Measurements from ENCODE around the gene GDPD3. TPM values are rescaled to one million over a fixed set of nuclear protein-coding genes. Genes with fewer than 3 reads are reported as not detected.

The GDPD3 gene
- total and polyA plus RNA-seq, 10 of the 15 experiments (the other 5 are each of a cell fraction or from before 2014, with no cell fraction given): 0.29 to 3.3 (median 0.97) TPM

GRCh38 chr16:30075503-30076275 lies 37.6 kb downstream of the GDPD3 start, which contains the start of gene PPP4C (continued):
- TF ChIP-seq ZNF687 (IDR thresholded peaks at IDR 0.05): peak; percentile 45; the same call in 1 of the 2 replicates
- peak; percentile 59 for TF ChIP-seq RUNX3 (IDR thresholded peaks at IDR 0.05; ENCODE audit: low read length)
- peak; percentile 75 for TF ChIP-seq ATF7 (IDR thresholded peaks at IDR 0.05; ENCODE audit: low read depth)
- TF ChIP-seq MYC (IDR thresholded peaks at IDR 0.05; ENCODE audit: insufficient read depth, insufficient read length, insufficient replicate concordance, low read length, severe bottlenecking): no peak
- TF ChIP-seq RELB (IDR thresholded peaks at IDR 0.05; ENCODE audit: low read depth): peak; percentile 84
- TF ChIP-seq CBX3 (IDR thresholded peaks at IDR 0.05; ENCODE audit: borderline replicate concordance, low read depth): no peak
- TF ChIP-seq BHLHE40 (IDR thresholded peaks at IDR 0.05; ENCODE audit: borderline replicate concordance in 1 of 2, low read depth in 2 of 2, low read length in 1 of 2): peak in 1 of 2 experiments; percentile 31; a peak in 1 of 4 replicates
- 0 out of 2 replicates have a peak, but pooled peaks have one; percentile 6 for TF ChIP-seq REST (IDR thresholded peaks at IDR 0.05; ENCODE audit: low read depth, low read length)
